Erythroblast (primary cell): Measurements from ENCODE around the gene CTXND1.

Source experiments
- GATA1 ChIP-seq: IDR thresholded peaks from 2 replicates; pipeline ENCODE4 v1.6.1; 2011; ENCODE audit warnings: low read depth, mild to moderate bottlenecking, control low read depth, low read length, moderate library complexity
- POLR2A ChIP-seq: IDR thresholded peaks from 2 replicates; pipeline ENCODE4 v1.6.1; 2011; ENCODE audit warnings: mild to moderate bottlenecking, low read length

DNA sequence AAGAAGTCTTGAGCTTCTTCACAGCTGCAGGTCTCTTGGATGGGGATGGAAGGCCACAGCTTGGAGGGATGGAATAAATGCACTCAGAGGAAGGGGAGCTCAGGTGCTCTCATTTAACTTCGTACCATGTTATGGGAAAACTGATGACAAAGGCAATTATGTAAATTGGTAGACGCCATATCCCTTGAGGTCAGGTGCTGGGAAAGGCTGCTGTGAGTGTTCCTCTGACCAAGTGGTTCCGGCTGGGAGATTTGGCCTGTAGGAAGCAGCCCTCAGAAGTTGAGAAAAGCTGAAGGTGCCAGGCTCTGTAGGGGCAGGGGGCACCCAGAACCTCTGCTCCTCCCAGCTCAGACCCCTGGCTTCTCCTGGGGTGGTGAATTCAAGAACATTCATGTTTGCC is 52.1 kb downstream of the CTXND1 start:
- no peak for TF ChIP-seq POLR2A
- no peak for TF ChIP-seq GATA1
